CD4-positive, alpha-beta T cell treated with Interferon alpha-2 for 1 hour (primary cell): Measurements from ENCODE around the gene SCGN.
"Not testable (repeated sequence)": the region's sequence is repeated elsewhere in the genome, so short reads cannot be mapped to it uniquely, and the experiment has no call there.

Experiments
- DNase-seq, 2 donors: peaks; one replicate each; pipeline ENCODE4 v3.0.0-alpha.2; 2020 to 2022

Gene SCGN

DNA sequence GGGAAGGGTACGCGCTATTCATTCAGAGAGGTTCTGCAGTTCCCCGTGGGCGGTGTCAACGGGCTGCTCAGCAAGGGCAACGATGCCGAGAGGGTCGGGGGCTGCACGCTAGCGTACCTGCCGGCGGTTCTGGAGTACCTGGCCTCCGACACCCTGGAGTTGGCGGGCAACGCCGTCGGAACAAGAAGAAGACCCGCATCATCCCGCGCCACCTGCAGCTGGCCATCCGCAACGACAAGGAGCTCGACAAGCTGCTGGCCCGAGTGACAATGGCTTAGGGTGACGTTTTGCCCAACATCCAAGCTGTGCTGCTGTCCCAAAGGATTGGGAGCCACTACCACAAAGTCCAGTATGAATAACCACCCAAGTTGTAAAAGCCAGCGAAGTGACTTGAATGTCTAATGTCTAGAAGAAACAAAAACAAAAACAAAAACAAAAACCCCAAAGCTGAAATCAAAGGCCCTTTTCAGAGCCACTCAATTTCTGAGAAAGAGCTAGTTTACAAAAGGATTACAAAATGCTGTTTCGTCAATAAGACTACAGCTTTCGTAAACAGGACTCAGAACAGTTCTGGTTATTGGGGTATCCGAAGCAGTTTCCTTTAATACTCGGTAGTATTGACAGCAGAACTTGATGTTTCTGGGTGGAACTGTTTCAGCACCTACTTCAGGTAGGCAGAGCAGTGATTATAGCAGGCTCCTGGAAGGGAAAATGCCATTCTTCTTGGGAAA is 80.6 kb downstream of the SCGN start:
- DNase-seq: no peak

DNA sequence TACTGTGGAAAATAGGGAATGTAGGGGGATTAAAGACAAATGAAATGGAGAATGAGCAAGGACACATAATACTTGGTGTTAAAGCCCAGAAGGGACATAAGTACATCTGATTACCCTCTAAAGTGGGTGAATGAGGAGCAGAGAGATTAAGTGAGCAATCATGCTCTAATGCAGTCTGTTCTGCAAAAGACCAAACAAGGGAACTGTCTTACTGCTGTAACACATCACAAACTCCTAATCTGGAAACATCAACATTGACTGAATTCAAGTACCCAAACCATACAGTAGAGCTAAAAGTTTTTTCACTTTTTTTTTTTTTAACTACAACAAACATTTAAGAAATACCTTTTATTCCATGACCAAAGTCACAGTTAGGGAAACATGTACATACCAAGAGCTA is 83.2 kb downstream of the SCGN start:
- no peak for DNase-seq

DNA sequence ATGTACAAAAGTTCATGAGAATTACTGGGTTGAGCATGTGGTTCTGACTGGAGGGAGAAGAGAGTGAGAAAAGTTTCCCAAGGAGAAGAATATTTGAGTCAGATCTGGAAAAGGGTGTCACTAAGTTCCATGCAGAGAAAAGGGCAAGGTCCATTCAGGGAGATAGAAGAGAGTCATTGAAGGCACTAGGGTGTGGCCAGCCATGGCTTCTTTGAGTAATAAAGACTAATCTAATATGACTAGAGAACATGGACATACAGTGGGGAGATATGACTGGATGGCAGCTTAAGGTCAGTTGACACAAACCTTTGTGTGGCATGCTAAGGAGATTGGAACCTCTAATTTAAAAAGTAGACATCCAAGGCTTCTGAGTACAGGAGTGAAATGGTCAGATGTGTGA is 91.9 kb downstream of the SCGN start:
- no peak for DNase-seq

DNA sequence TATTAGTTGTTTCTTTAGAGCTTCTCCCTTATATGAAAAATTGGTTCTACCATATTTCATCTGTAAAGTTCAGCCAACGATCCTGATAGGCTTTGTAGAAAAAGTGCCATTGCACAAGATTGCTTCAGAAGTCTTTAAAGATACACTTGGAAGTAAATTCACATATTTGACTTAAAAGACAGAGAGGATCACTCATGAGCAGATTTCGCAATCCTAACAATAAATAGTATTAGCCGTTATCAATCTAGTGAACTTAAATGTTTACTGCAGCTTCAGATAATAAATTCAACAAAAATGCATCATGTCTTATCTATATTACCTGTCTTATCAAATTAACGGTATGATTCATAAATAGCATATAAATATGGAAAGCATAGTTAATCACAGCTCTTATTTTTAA is 93.8 kb downstream of the SCGN start:
- DNase-seq: no peak

DNA sequence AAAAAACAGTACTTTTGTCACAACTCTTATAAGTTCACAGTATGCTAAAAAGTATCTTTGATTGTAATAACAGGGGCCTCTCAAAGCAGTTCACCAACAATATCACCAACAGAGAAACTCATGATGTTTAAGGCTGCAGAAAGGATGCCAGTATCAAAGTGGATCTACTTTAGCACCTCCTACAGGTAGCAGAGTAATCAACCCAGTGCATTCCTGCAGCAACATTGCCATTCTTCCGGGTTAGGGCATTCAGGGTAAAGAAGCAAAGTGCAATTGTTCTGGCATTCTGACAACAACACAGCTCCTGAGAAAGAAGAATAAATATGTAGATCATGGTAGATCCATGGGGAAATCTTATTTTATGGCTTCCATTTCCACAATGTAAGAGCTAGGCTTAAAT is 95.0 kb downstream of the SCGN start:
- no peak for DNase-seq

DNA sequence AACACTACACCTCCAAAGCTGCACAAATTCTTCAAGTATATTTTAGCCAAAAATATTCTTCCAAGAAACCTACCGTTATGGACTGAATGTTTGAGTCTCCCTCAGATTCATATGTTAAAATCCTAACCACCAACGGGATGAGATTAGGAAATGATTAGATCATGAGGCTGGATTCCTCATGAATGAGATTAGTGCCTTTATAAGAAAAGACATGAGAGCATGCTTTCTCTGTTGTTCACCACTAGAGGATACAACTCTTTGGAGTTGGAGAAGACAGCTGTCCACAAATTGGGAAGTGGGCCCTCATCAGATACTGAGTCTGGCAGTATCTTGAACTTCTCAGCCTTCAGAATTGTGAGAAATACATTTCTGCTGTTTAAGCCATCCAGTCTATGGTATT is 95.5 kb downstream of the SCGN start:
- no peak for DNase-seq

DNA sequence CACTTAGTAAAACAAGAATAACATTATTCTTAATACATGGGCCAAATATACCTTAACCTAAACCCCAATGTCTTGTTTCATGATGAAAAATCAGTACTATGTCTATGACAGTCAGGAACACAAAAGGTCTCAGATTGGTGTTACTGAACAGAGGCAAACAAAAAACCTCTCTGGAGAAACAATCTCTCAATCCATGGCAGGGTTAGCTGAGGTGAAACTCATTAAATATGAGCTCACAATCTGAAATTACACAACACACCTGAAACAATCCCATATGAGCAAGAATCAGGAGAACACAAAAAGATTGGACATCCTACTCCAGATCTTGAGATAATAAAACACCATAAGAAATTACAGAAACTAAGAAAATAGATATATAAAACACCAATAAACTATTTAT is 96.0 kb downstream of the SCGN start:
- DNase-seq: no peak

DNA sequence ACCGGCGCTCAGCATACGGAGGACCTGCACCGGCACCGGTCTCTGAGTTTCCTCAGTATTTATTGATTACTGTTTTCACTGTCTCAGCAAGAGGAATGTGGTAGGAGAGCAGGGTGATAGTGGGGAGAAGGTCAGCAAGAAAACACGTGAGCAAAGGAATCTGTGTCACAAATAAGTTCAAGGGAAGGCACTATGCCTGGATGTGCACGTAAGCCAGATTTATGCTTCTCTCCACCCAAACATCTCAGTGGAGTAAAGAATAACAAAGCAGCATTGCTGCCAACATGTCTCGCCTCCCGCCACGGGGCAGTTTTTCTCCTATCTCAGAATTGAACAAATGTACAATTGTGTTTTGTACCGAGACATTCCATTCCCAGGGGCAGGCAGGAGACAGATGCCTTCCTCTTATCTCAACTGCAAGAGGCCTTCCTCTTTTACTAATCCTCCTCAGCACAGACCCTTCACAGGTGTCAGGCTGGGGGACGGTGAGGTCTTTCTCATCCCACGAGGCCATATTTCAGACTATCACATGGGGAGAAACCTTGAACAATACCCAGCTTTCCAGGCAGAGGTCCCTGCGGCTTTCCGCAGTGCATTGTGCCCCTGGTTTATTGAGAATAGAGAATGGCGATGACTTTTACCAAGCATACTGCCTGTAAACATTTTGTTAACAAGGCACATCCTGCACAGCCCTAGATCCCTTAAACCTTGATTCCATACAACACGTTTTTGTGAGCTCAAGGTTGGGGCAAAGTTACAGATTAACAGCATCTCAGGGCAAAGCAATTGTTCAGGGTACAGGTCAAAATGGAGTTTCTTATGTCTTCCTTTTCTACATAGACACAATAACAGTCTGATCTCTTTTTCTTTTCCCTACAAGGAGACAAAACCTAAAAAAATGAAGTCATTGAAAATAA is 96.8 kb downstream of the SCGN start:
- not testable (repeated sequence) for DNase-seq

DNA sequence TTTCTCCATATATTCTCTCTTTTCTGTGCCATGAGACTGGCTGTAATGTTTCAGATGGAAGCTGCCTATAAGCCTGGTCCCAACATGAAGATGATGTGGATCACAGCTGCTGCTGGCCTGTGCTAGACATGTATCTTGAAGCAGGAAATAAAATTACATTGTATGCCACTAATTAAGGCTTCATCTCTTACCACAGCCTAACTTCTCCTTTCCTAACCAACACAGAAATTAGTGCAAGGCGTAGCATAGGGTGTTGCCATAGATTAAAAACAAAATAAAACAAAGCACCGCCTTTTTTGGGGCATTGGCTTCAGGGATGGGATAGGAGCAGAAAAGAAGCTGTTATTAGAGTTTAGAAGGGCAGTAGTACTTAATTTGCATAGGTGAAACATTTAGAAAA is 97.8 kb downstream of the SCGN start:
- DNase-seq: no peak

DNA sequence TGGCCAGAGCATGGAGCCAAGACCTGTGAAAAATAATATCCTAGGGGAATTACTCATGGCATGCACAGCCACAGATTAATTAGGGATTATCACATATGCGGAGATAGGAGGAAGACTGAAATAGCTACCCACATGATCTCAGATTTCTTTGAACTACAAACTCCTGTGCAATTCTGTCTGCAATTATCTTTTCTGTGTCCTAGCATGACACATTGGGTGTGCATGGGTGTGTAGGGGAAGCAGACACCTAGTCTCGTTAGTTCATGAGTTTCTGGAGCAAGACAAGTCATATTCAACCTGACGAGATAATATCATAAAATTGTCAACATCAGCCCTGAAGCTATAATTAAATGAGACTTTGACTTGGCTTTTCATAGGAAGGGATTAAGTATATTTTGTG is 98.9 kb downstream of the SCGN start:
- no peak for DNase-seq
